H1 (cell line): ENCODE data around the gene ROBO4. TPM values are rescaled to one million over a fixed set of nuclear protein-coding genes. Genes with fewer than 3 reads are reported as not detected.

Experiments used
- ASH2L ChIP-seq: fragments of 200-600, 300-600 bp; sonication (generic); IDR thresholded peaks from one replicate; pipeline ENCODE4 v1.7.1; 2017; ENCODE audit warnings: low read length
- BACH1 ChIP-seq: IDR thresholded peaks from 2 replicates; pipeline ENCODE4 v1.6.1; 2012; ENCODE audit warnings: low read length, improper control_type of control experiment
- EGR1 ChIP-seq: IDR thresholded peaks from 2 replicates; pipeline ENCODE4 v1.6.1; 2011; ENCODE audit warnings: low read depth, low read length, borderline replicate concordance
- MAFK ChIP-seq: IDR thresholded peaks from 2 replicates; pipeline ENCODE4 v1.6.1; 2012; ENCODE audit warnings: low read depth, mild to moderate bottlenecking, improper control_type of control experiment, low read length
- RBBP5 ChIP-seq: IDR thresholded peaks from 2 replicates; pipeline ENCODE4 v1.7.1; 2012; ENCODE audit warnings: low read depth, mild to moderate bottlenecking, inconsistent platforms, low read length, moderate library complexity, borderline replicate concordance
- RNF2 ChIP-seq: fragments of 200-900, 300-1000 bp; sonication (generic); IDR thresholded peaks from 2 replicates; pipeline ENCODE4 v1.7.1; 2016; ENCODE audit warnings: borderline replicate concordance, low read depth, mild to moderate bottlenecking, antibody characterized with exemption, low read length; ENCODE audit not compliant: poor library complexity, severe bottlenecking; ENCODE audit errors: missing control alignments
- SP2 ChIP-seq: IDR thresholded peaks from 2 replicates; pipeline ENCODE4 v1.6.1; 2012; ENCODE audit warnings: mild to moderate bottlenecking, low read length, inconsistent platforms
- TBP ChIP-seq: IDR thresholded peaks from 2 replicates; pipeline ENCODE4 v1.6.1; 2011; ENCODE audit warnings: low read depth, low read length, improper control_type of control experiment
- polyA plus RNA-seq, 7 experiments: library from polyadenylated mRNA; depleted of rRNA in 3 of 7; stranded (reverse) in 5 of 7; unstranded in 2 of 7; fragments of >200 nt in 5 of 7; fragments of 200-250 nt in 2 of 7; gene quantifications; 1 replicate in 5 of 7; 2 replicates in 1 of 7; 4 replicates in 1 of 7; pipeline versions ENCODE4 v1.2.1 to v1.2.3, GENCODE V29; 2011 to 2013; ENCODE audit warnings: missing spikeins in 2 of 7, mixed read lengths in 2 of 7
- total RNA-seq: library from RNA; stranded (reverse); fragmentation: NEBNext Ultra II Directional; extraction: Animal tissue kit (Norgen Biotek cat#: 25700); gene quantifications from 2 replicates; pipeline ENCODE4 v1.2.1, GENCODE V29; 2021

The ROBO4 gene
- total and polyA plus RNA-seq, 2 of the 8 experiments (the other 6 are each of a cell fraction or from before 2014, with no cell fraction given) = 0.03 TPM; not detected in 1

DNA sequence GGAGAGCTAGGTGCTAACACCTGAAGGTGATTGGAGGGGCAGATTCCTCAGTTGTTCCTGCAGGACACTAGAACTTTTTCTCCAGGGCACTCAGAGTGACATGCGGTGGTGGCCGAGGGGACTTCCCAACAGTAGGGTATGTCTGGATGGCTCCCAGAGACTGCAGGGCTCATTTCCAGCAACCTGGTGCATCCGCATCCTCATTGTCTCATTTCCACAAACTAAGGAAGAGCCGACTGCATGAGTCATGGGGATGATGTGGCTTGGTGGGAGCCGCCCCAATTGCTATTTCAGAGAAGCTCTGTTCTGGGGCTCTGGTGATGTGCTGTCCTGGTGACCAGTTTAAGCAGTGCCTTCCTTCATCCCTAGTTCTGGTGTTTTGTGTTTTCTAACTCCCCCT, 2.8 kb upstream of the ROBO4 start (continued):
- TF ChIP-seq TBP (no peak), MAFK (no peak), RNF2 (no peak), SP2 (no peak), ASH2L (no peak), BACH1 (no peak), RBBP5 (no peak), EGR1 (no peak)
- TF ChIP-seq, all 59 proteins: peak for 0
